Measurements from ENCODE around the gene INPP5K. TPM values are rescaled to one million over a fixed set of nuclear protein-coding genes. Genes with fewer than 3 reads are reported as not detected.
A peak's percentile ranks its signal among the peaks of the same experiment; 100 is the strongest.

The INPP5K gene
- total RNA-seq, 1 donor from 2014 or later: 73.7 TPM

- no peak for TF ChIP-seq CTCF (IDR thresholded peaks at IDR 0.05)
- Histone ChIP-seq H3K36me3 (peaks cover 15 to 32% of the 10 kb centered on the region in 2 donors), H3K27me3 (no peaks in the 10 kb centered on the region), H3K27ac (peak overlapping the region; percentile 95 to 99), H3K9me3 (no peaks in the 10 kb centered on the region), H3K4me1 (peaks cover 29 to 50% of the 10 kb centered on the region in 2 donors), H3K4me3 (no peak overlapping the region)
- no peak for DNase-seq (ENCODE audit: low spot score in 2 of 2)
- intact Hi-C loops (cut with DNase I): no loop called here
Measured at GRCh38 chr17:1494203-1494602, 22.2 kb downstream of the INPP5K start.

GRCh38 chr17:1493291-1493980, 23.0 kb downstream of the INPP5K start:
- TF ChIP-seq CTCF (IDR thresholded peaks at IDR 0.05): no peak
- DNase-seq (ENCODE audit: low spot score in 2 of 2): no peak

GRCh38 chr17:1492249-1493206, 23.9 kb downstream of the INPP5K start, which contains the start of gene MYO1C:
MYO1C (minus strand) TSS chr17:1492686; CDS start chr17:1492487, 199 bp downstream.
- Histone ChIP-seq H3K4me3 (peak within 1 kb of the TSS; percentile 79 to 82), H3K36me3 (peaks cover 8 to 18% of the 10 kb centered on the region in 2 donors), H3K4me1 (peaks cover 31 to 63% of the 10 kb centered on the region in 2 donors), H3K9me3 (no peaks in the 10 kb centered on the region), H3K27me3 (no peaks in the 10 kb centered on the region), H3K27ac (peak within 1 kb of the TSS; percentile 95 to 99)
- intact Hi-C loops (cut with DNase I): no loop called here
- DNase-seq (ENCODE audit: low spot score in 2 of 2): no peak
- TF ChIP-seq CTCF (IDR thresholded peaks at IDR 0.05): no peak

More at GRCh38 chr17:1493291-1493980, 23.0 kb downstream of the INPP5K start:
- Histone ChIP-seq H3K9me3 (no peaks in the 10 kb centered on the region), H3K36me3 (peaks cover 15 to 26% of the 10 kb centered on the region in 2 donors), H3K4me1 (peaks cover 29 to 58% of the 10 kb centered on the region in 2 donors), H3K4me3 (no peak overlapping the region), H3K27ac (peak overlapping the region; percentile 95 to 99), H3K27me3 (no peaks in the 10 kb centered on the region)
- intact Hi-C loops (cut with DNase I): no loop called here

DNA sequence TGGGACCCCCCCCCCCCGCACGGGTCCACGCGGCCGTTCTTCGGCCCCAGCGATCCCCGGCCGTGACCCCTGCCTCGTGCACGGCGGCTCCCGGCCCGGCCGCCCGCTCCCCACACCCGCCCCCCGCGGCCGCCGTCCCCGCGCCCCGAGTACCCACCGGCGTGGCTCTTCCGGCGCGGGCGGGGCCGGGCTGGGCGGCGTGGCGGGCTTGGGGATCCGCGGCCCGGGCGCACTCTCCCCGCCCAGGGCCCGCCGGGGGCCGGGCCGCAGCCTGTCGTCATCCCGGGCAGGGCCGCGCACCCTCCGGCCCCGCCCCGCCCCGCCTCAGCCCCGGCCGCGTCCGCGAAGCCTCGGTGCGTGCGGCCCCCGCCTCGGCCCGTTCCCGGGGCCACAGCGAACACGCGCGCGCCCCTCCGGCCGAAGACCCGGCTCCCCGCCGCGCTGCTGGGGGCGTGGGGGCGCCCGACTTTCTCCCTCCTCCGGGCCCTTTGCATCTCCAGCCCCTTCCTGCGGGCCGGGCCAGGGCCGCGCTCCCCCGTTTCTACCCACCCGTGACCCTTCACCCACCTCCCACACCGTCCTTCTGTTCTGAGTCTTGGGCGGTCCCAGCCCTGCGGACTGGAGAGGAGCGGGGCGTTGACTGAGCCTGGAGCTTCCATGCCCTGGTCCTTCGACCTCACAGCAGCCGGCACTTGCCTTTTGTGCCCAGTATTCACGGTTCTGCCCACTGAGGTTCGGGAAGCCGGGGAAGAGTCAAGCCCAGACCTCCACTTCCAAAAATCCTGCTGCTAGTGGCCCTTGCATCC, 24.8 kb downstream of the INPP5K start:
- intact Hi-C loops (cut with DNase I): loop anchor here (1.0 kb wide), 1 partner anchor 35 kb away; the partner anchor contains the start of gene CRK
- DNase-seq (ENCODE audit: low spot score in 2 of 2): peak in 1 of 2 donors; percentile 81

More for the DNA sequence above, 24.8 kb downstream of the INPP5K start:
- Histone ChIP-seq H3K4me3 (peak overlapping the region; percentile 79 to 82), H3K9me3 (no peaks in the 10 kb centered on the region), H3K4me1 (peaks cover 34 to 72% of the 10 kb centered on the region in 2 donors), H3K36me3 (peaks cover 6 to 9% of the 10 kb centered on the region in 2 donors), H3K27me3 (no peaks in the 10 kb centered on the region), H3K27ac (peak overlapping the region; percentile 95 to 99)
- no peak for TF ChIP-seq CTCF (IDR thresholded peaks at IDR 0.05)

All from ascending aorta (tissue), 2 donors.